Endothelial cell of umbilical vein (primary cell): ENCODE results near the gene UNC5A. TPM values are rescaled to one million over a fixed set of nuclear protein-coding genes. Genes with fewer than 3 reads are reported as not detected.

Experiments used
- BruUV-seq: library from RNA; stranded (reverse); fragments of 400-500 nt; replicated peaks from 2 replicates; lab custom pipeline; 2021; lab: Mats Ljungman, UMichigan
- CTCF ChIA-PET: fragments of 300-600, 350-600 bp; sonication (Branson Sonifier 250); formaldehyde crosslinking; loops from one replicate; lab custom pipeline; 2021; ENCODE audit warnings: antibody characterized with exemption, inconsistent platforms; lab: Charles Lee
- POLR2A ChIA-PET: fragments of 300-600, 350-600 bp; sonication (Branson Sonifier 250); formaldehyde crosslinking; loops from one replicate; lab custom pipeline; 2021; ENCODE audit warnings: antibody characterized with exemption, inconsistent platforms; lab: Charles Lee
- DNase-seq: peaks from one replicate; pipeline ENCODE4 v3.0.0-alpha.2; 2011; ENCODE audit warnings: low read depth, low spot score
- FAIRE-seq: peaks from 2 replicates; lab custom pipeline; 2011; peaks lifted over from hg19 to GRCh38; lab: Jason Lieb, UNC
- H2AFZ ChIP-seq: 2 replicates; pipeline ENCODE4 v1.6.0; 2012; ENCODE audit warnings: low read depth, low read length, control low read depth, inconsistent platforms
- H3K27ac ChIP-seq: 2 replicates; pipeline ENCODE4 v1.5.1; 2011; ENCODE audit warnings: low read depth, mild to moderate bottlenecking, control low read depth, low read length, moderate library complexity; ENCODE audit not compliant: insufficient read depth
- H3K27me3 ChIP-seq, 2 experiments: 2 replicates each; pipeline versions ENCODE4 v1.6.0 to v1.6.1; 2011; ENCODE audit warnings: low read length in 2 of 2, mixed read lengths in 1 of 2; ENCODE audit not compliant: control insufficient read depth in 2 of 2, insufficient read depth in 2 of 2
- H3K36me3 ChIP-seq, 2 experiments: 2 replicates in 1 of 2; 3 replicates in 1 of 2; pipeline ENCODE4 v1.5.1; 2011; ENCODE audit warnings: low read length in 2 of 2, mild to moderate bottlenecking in 1 of 2, moderate library complexity in 1 of 2; ENCODE audit not compliant: control insufficient read depth in 2 of 2, insufficient read depth in 2 of 2; ENCODE audit errors: extremely low read depth in 1 of 2
- H3K4me1 ChIP-seq: 3 replicates; pipeline ENCODE4 v1.5.1; 2011; ENCODE audit warnings: mild to moderate bottlenecking, low read length; ENCODE audit not compliant: control insufficient read depth, insufficient read depth; ENCODE audit errors: extremely low read depth
- H3K4me2 ChIP-seq: 2 replicates; pipeline ENCODE4 v1.6.1; 2011; ENCODE audit warnings: low read length, control low read depth, mixed read lengths; ENCODE audit not compliant: insufficient read depth
- H3K4me3 ChIP-seq, 3 experiments: fragments of 200-600 bp in 1 of 3; sonication (generic), shearing (Covaris generic) in 1 of 3; replicated peaks in 1 of 3; 2 replicates each; pipeline ENCODE4 v1.5.1; 2011 to 2016; ENCODE audit warnings: control low read depth in 3 of 3, low read length in 3 of 3, mild to moderate bottlenecking in 2 of 3, inconsistent platforms in 1 of 3, low read depth in 1 of 3, moderate library complexity in 1 of 3; ENCODE audit not compliant: insufficient read depth in 1 of 3
- H3K79me2 ChIP-seq: 2 replicates; pipeline ENCODE4 v1.6.0; 2012; ENCODE audit warnings: low read length, inconsistent platforms; ENCODE audit not compliant: control insufficient read depth, insufficient read depth
- H3K9ac ChIP-seq: replicated peaks from 2 replicates; pipeline ENCODE3; 2011; ENCODE audit warnings: low read length, control low read depth; ENCODE audit not compliant: insufficient read depth; ENCODE audit errors: extremely low read depth
- H3K9me1 ChIP-seq: replicated peaks from 3 replicates; pipeline ENCODE4 v1.6.0; 2011; ENCODE audit warnings: mild to moderate bottlenecking, low read length; ENCODE audit not compliant: control insufficient read depth, insufficient read depth; ENCODE audit errors: extremely low read depth
- H3K9me3 ChIP-seq: replicated peaks from 2 replicates; pipeline ENCODE4 v1.5.1; 2012; ENCODE audit warnings: low read length, inconsistent platforms; ENCODE audit not compliant: control insufficient read depth, insufficient read depth
- H4K20me1 ChIP-seq: replicated peaks from 2 replicates; pipeline ENCODE3; 2011; ENCODE audit warnings: mild to moderate bottlenecking, low read length; ENCODE audit not compliant: control insufficient read depth, insufficient read depth; ENCODE audit errors: extremely low read depth
- EZH2 ChIP-seq: IDR thresholded peaks from 2 replicates; pipeline ENCODE4 v1.6.1; 2012; ENCODE audit warnings: borderline replicate concordance, low read depth, mild to moderate bottlenecking, moderate library complexity, low read length, inconsistent platforms; ENCODE audit not compliant: severe bottlenecking
- FOS ChIP-seq: IDR thresholded peaks from 2 replicates; pipeline ENCODE4 v1.6.1; 2011; ENCODE audit warnings: mild to moderate bottlenecking, low read length, moderate library complexity, borderline replicate concordance; ENCODE audit not compliant: insufficient read depth
- GATA2 ChIP-seq: IDR thresholded peaks from 2 replicates; pipeline ENCODE4 v1.7.0; 2011; ENCODE audit warnings: low read depth, mild to moderate bottlenecking, moderate library complexity, mixed read lengths, low read length; ENCODE audit not compliant: insufficient read length, insufficient read depth
- MAX ChIP-seq: IDR thresholded peaks from 2 replicates; pipeline ENCODE4 v1.6.1; 2011; ENCODE audit not compliant: insufficient read depth, insufficient read length
- MYC ChIP-seq: IDR thresholded peaks from one replicate; pipeline ENCODE4 v1.6.1; 2011; ENCODE audit warnings: mild to moderate bottlenecking, low read depth, low read length
- POLR2AphosphoS5 ChIP-seq: IDR thresholded peaks from 2 replicates; pipeline ENCODE4 v1.6.1; 2012; ENCODE audit warnings: low read depth, mild to moderate bottlenecking, control low read depth, low read length, moderate library complexity; ENCODE audit not compliant: insufficient read depth
- dilution Hi-C: fragments of 300-500 bp; cut with MboI; formaldehyde crosslinking; loops from one replicate; pipeline ENCODE4 v1.15.0; 2019; ENCODE audit warnings: low sequenced_read_pairs; ENCODE audit not compliant: extremely low pct_ligation_motif_present
- intact Hi-C: fragments of 100-400 bp; cut with micrococcal nuclease; formaldehyde crosslinking; loops from one replicate; pipeline ENCODE4 v1.10.0; 2022
- polyA plus RNA-seq, 4 experiments: library from polyadenylated mRNA; depleted of rRNA in 3 of 4; stranded (reverse) in 3 of 4; unstranded in 1 of 4; fragments of >200 nt; gene quantifications; 2 replicates each; pipeline versions ENCODE4 v1.2.1 to v1.2.3, GENCODE V29; 2011 to 2012; ENCODE audit warnings: missing spikeins in 1 of 4
- total RNA-seq: library from RNA; stranded (reverse); gene quantifications from 2 replicates; pipeline ENCODE4 v1.2.3, GENCODE V29; 2021

Gene UNC5A
- total and polyA plus RNA-seq, 2 donors (not counting 3 experiments of a cell fraction or from before 2014, with no cell fraction given), result 0.08 to 0.22 TPM

GRCh38 chr5:176862330-176862995 is 52.1 kb downstream of the UNC5A start:
- dilution Hi-C loops, result no loop called here
- peaks cover 5 to 10% of the 10 kb centered on the region in 2 experiments for H3K27me3 ChIP-seq
- FAIRE-seq, result no peak
- no peaks in the 10 kb centered on the region for H3K36me3 ChIP-seq
- no peaks in the 10 kb centered on the region for H4K20me1 ChIP-seq
- TF ChIP-seq MAX (no peak), FOS (no peak), MYC (no peak), POLR2AphosphoS5 (no peak), EZH2 (no peak), GATA2 (no peak)
- H3K4me1 ChIP-seq, result no peaks in the 10 kb centered on the region
- POLR2A ChIA-PET, result no interaction called here
- H3K9me1 ChIP-seq, result no peaks in the 10 kb centered on the region
- H3K9ac ChIP-seq, result no peak overlapping the region
- CTCF ChIA-PET, result no interaction called here
- no TSS peak for BruUV-seq
- no peak overlapping the region for H3K4me3 ChIP-seq
- no peak for DNase-seq
- H3K4me2 ChIP-seq, result no peak overlapping the region
- intact Hi-C loops, result no loop called here
- H2AFZ ChIP-seq, result no peak overlapping the region
- no peak overlapping the region for H3K27ac ChIP-seq
- H3K79me2 ChIP-seq, result no peaks in the 10 kb centered on the region
- H3K9me3 ChIP-seq, result no peaks in the 10 kb centered on the region
